HG02943 (cell line): ENCODE results near the gene GABARAPL2.
A peak's percentile ranks its signal among the peaks of the same experiment; 100 is the strongest.
"Not testable (repeated sequence)": the region's sequence is repeated elsewhere in the genome, so short reads cannot be mapped to it uniquely, and the experiment has no call there.

ENCODE experiments used
- ATAC-seq: cut with Tn5 transposase; IDR thresholded peaks from one replicate; pipeline ENCODE4 v1.9.1; 2021; ENCODE audit warnings: mild to moderate bottlenecking, low read depth, moderate library complexity; ENCODE audit not compliant: unreplicated experiment

GABARAPL2 gene, protein sequence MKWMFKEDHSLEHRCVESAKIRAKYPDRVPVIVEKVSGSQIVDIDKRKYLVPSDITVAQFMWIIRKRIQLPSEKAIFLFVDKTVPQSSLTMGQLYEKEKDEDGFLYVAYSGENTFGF

DNA sequence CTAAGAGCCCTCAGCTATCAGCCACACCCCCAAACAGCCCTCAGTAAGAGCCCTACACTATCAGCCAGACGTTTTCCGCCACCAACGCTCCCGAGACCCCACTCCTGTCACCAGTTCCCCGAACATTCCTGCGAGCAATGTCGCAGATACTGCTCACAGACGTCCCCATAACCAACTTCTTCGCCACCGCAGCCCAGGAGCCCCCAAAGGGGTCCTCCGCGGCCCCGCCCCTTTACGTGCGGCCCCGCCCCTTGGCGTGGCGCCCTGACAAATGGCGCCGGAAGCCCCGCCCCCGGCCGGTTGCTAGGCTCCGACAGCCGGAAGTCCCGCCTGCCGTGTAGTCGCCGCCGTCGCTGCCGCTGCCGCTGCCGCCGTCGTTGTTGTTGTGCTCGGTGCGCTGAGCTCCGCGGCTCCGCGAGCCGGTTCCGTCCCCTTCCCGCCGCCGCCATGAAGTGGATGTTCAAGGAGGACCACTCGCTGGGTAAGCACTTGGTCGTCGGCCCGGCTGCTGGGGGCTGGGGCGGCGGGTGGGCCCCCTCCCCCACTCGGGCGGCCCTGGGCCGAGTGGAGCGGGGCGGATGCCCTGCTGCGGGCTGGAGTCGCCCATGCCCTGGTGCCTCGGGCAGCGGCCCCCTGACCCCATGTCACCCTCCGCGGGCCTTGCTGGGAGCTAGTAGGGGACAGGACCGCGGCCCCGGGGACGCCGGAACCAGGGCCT, at the start of gene GABARAPL2:
GABARAPL2 (plus strand) TSS at position 340 of the 718 bp plus-strand sequence; CDS start at position 448, 108 bp downstream.
- peak; percentile 71 for ATAC-seq

DNA sequence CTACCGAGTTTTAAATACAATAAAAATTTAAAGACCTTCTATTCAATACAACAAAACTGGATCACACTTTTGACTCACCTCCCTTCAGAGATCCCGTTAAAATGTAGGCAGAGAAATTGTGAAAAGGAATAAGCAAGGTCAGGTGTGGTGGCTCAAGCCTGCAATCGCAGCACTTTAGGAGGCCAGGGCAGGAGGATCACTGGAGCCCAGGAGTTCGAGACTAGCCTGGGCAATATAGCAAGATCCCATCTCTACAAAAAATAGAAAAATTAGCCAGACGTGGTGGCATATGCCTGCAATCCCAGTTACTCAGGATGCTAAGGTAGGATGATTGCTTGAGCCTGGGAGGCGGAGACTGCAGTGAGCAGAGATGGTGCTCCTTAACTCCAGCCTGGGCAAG, 47.0 kb upstream of the GABARAPL2 start:
- no peak for ATAC-seq

DNA sequence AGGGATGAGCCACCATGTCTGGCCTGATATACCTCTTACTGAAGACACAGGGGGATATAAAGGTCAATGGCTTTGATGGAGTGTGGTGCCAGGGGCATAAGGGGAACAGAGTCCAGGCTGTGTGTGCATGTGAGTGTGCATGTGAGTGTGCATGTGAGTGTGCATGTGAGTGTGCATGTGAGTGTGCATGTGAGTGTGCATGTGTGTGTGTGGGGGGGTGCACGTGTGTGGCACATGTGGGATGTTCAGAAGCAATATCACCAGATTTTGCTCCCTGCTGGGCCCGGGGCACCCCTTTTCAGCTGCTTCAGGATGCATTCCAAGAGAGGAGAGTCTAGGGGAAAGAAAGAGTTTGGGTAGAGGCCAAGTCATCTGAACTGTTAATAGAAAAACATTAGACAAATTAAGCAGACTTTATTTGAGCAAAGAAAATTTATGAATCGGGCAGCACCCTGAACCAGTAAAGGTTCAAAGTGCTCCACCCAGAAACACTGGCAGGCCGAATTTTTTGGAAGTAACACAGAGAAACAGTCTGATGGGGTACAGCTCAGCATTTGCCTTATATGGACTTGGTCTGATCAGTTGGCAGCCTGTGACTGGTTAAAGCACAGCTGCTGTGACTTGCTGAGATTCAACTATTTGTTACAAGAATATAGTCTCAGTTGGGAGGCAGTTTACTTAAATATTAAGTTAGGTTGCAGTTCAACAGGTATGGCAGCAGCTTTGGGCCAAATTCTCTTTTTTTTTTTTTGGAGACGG, 40.0 kb upstream of the GABARAPL2 start:
- no peak for ATAC-seq

DNA sequence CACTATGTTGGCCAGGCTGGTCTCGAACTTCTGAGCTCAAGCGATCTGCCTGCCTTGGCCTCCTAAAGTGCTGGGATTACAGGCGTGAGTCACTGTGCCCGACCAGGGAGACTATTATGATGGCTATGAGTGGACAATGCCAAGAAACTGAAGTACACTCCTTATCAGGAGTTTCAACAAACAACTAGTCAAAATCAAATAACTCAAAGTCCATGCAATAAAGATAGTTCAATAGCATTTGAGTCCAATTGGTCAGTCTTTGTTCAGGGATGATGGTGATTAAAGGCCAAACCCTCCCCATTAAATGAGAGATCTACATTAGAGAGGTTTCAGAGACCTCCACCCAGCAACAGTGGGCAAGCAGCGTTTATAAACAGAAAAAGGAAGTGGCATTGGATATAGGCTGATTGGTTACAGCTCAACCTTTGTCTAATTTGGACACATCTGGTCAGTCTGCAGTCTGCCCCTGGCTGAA, 38.3 kb upstream of the GABARAPL2 start:
- ATAC-seq, result no peak

DNA sequence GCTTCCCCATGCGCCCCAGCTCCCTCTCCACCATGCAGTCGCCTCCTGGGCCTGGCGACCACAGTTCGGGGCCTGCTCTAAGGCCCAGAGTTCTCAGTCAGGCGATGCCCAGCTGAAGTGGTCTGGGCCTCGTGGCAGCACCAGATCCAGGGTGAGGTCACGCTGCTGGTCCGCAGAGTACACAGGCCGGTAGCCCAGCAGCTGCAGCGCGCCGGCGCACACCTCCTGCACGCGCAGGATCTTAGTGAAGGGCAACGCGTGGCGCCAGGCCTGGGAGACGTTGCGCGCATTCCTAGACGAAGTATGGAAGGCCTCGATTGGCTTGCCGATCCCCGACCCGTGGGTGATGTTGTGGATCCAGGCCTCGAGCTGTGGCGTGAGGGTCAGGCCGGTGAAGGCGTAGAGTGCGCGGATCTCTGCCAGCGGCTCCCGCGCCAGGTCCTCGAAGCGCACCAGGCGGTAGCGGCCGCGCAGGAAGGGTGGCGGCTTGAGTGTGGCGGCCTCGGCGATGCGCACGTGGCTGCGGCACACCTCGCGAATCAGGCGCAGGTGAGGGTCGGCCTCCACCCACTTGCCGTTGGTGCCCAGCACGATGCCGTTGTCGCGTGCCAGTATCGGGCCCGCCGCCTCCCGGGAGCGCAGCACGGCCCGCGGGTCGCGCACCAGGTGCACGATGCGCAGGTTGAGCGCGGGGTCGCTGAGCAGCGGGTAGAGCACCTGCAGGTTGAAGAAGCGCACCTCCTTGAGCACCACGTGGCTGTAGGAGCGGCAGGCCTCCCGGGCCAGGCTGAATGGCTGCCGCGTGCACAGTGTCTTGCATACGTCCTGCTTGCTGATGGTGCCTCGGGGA, 36.9 kb upstream of the GABARAPL2 start:
- ATAC-seq, result no peak

DNA sequence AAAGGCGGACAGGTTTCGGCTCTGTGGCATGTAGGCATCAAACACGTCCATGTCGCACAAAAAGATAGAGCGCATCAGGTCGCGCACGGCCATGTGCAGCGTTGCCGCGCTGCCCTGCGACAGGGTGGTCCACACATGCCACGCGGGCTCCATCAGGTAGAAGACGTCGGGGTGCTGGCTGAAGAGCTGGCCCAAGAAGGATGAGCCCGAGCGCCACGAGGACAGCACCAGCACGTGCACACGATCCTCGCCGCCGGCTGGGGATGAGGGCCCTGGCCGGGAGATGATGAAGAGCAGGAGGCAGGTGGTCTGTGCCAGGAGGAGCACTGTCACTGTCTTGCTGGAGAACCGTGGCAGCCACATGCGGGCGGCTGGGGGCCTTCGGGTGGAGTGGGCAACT, 36.2 kb upstream of the GABARAPL2 start:
- no peak for ATAC-seq

DNA sequence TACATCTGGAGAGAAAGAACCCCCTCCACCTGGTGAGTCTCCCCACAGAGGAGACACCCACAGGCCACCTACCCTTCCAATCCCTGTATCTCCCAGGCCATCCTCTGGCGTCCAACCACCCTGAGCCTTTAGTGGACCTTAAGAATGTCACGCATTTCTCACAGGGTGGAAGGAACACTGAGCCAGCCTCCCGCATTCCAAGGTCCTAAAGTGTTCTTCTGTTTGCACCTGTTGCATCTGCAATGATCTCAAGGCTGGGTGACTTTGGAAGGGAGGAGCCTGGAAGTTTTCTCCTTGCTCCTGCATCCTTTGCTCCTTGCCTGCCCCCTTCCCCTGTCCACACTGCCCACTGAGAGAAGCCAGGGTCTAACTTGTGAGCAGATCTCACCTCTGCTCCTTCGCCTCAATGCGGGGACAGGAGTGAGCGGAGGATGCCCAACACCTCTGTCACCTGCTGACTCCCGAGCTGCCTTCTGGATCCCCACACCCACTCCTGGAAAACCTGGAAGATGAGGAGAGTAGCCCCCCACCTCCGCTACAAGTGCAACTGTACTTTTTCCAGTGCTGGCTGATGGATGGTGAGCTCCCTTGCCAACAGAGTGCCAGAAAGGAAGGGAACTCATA, 33.9 kb upstream of the GABARAPL2 start:
- no peak for ATAC-seq

DNA sequence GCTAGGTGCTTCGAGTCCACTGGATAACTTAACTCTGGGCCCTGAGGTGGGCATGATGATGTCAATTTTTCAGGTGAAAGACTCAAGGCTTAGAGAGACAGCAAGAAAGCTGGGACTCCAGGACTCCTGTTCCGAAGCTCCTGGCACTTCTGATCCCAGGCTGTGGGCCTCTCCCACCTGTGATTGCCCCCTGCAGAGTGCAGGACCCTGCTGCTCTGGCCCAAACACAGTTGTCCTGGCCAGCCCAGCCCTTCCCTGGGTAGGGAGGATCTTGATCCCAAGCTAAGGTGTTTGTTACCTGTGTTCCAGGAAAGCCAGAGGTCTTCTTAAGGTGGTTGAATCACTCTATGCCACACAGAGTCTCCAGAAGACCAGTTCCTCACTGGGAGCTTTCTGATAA, 33.4 kb upstream of the GABARAPL2 start:
- ATAC-seq, result no peak

DNA sequence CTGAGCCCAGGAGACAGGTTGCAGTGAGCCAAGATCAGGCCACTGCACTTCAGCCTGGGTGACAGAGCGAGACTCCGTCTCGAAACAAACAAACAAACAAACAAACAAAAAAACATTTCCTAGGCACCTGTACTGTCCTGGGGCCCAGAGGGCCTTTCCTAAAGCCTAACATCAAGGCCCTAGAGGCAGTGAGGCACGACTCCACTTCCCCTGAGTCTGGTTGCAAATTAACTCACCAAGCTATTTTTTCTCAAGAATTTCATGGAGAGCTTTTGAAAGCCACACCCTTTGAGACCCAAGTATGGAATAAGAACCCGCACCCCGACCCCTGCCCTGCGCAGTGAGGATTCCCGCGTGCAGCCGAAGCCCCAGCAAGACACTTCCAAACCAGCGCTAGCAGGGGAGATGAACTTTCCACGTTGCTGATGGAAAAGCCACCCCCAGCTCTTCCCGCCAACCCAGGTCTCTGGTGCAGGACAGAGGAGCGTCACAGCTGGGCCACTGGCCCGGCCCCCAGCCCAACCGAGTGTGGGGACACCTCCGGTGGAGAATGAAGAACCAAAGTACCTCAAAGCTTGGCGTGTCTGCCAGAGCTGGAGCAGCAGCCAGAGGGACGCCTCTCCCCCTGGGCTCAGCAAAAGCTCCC, 31.5 kb upstream of the GABARAPL2 start:
- no peak for ATAC-seq

DNA sequence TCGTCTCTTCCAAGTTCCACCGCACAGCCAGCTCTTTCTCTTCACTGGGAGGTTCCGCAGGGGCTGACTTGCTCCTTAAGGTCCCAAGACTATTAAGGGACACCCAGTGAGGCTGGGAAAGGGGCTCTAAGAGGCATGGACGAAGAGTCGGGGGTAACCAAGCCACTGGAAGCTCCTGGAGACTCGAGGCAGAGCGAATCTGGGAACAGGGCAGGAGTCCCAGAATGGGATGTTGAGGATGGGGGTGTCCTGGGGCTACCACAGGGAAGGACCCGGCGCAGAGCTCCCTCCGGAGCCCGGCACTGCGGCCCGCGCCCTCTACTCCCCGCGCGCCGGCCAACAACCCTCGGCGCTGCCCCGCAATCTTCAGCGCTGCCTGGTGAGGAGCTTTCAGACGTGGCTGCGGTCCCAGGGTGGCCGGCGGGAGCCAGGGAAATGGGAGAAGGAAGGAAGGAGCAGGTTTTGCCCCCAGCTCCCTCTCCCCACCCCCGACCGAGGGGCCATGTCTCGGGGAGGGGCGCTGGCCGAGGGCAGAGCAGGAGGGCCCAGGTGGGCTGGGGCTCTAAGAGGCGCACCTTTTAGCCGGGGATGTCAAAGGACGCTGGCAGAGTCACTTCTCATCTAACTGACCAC, 30.9 kb upstream of the GABARAPL2 start:
- ATAC-seq, result no peak

DNA sequence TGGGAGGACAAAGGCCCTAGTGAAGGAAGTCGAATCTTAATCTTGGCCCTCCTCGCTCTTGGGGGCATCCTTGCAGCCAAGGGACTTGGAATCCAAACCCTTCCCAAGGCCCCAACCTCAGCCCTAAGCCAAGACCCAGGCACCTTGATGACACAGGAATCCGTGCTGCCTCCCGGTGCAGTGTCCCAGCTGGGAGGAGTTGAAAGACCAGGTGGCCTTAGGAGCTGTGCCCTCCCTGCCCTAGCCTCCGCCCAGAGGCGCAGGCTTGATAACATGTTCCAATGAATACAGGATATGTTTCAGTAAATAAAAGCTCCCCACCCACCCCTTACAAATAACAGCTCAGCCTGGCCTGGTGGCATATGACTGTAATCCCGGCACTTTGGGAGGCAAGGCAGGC, 30.3 kb upstream of the GABARAPL2 start, which contains the start of gene CHST5:
CHST5 (minus strand) TSS at position 208 of the 400 bp plus-strand sequence. CDS start 5,724 bp downstream, outside the sequence.
- ATAC-seq, result no peak

DNA sequence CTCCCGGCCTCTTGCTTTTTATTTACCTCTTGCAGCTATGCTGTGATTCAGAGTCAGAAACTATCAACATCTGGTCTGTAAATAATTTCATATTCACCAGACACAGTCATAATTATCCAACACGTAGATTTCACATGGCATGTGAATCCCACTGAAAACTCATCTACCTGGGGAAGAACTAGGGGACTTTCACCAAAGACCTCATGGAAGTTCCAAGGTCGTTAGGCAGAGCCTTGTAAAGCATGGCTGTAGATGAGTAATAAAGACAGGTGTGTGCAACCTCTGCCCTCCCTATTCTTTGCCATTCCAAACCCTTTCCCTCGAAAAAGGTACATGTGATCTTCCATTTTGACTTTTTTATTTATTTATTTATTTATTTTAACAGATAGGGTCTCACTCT, 28.4 kb upstream of the GABARAPL2 start:
- no peak for ATAC-seq

DNA sequence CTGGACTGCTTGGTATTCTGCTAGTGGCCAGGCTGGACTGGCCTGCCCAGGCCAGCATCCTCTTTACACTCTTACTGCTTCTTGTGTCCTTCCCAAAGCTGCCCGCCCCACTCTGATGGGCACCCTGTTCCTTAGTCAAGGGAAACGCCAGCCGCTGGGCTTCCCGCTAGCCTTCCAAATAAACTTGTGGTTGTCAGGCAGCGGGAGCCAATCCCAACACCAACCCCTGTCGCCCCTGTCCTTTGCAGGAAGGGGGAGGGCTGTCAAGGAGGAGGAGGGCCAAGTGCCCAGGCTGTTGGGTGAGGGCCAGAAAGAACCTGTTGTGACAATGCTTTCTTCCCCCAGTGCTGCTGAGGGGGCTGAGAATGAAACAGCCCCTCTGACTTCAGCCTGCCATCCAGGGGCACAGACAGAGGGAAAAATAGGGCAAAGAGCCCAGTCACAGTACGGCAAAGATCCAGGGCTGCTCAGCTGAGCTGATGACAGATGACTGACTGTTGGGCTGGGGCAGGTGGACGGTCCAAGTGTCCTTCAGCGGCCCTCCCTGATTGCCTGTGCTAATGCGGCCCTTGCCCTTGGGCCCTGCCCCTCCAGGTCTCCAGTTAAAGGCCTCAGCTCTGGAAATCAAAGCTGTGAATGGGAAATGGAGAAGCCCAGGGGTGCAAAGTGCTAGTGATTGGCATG, 27.2 kb upstream of the GABARAPL2 start:
- ATAC-seq, result not testable (repeated sequence)

DNA sequence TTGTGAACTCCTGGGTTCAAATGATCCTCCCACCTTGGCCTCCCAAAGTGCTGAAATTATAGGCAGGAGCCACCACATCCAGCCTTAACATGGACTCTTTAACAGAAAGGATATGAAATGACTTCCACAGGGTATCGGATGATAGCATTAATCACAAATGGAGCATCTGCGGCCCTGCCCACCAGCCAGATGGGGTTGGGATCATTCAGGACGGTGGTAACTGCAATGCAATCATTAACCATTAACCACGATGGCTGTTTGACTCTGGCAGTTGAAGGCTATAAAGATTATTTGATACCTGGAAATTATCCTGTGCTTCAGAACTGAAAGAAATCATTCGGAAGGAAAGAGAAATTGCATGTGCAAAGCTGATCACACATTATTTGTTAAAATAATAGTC, 24.9 kb upstream of the GABARAPL2 start:
- no peak for ATAC-seq

DNA sequence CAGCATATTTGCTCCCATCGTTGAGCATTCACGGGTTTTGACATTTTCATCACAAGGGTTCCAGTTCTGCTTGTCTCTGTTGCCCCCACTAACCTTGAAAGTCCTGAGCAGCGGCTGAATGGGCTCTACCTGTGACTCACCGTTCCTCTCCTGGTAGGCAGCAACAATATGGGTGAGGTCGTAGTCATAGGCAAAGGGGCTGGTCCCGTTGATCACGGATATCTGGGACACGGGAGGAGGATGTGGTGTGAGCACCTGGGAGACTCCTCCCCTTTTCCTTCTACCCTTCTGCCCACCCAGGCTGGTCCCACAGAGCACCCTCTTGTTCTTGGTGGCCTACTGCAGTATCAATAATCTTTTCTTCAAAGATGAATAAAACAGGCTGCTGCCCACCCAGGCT, 23.7 kb upstream of the GABARAPL2 start:
- ATAC-seq, result not testable (repeated sequence)

DNA sequence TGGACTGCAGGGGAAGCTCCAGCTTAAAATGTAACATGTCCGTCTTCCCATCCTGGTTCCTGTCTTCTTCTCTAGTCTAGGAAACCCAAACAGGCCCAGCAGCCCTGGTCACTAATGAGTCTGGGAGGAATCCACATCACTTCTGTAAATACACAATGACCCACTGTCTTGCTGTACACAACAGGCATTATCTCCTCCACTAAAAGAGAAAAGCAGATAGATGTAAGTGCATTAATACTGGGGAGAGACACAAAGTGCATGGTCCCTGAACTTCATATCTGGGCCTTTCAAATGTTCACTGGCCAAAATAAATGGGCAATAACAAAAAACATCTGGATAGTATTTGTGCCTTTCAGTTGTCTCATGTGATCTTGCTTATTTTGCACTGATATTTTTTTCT, 20.3 kb upstream of the GABARAPL2 start:
- not testable (repeated sequence) for ATAC-seq

DNA sequence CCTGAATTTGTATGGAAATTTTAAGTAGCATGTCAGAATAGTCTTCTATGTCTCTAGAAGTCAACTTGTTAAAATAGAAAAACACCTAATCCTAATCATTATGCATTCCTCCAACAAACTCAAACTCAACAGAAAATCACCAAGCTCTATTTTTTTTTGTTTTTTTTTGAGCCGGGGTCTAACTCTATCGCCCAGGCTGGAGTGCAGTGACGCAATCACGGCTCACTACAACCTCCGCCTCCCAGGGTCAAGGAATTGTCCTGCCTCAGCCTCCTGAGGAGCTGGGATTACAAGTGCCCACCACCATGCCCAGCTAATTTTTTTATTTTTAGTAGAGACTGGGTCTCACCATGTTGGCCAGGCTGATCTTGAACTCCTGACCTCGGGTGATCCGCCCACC, 19.9 kb upstream of the GABARAPL2 start:
- no peak for ATAC-seq

DNA sequence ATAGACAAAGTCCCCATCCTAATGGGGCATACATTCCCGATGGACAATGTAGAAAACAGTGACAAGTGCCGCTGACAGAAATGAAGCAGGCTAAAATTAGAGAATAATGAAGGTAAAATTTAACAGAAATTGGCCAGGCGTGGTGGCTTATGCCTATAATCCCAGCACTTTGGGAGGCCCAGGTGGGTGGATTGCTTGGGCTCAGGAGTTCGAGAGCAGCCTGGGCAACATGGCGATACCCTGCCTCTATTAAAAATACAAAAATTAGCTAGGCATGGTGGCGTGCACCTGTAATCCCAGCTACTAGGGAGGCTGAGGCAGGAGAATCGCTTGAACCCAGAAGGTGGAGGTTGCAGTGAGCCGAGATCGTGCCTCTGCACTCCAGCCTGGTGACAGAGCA, 17.7 kb upstream of the GABARAPL2 start:
- ATAC-seq, result not testable (repeated sequence)
